IPS DF 4.7 (cell line): ENCODE measurements around the gene CRYAB.
"Not testable (repeated sequence)": the region's sequence is repeated elsewhere in the genome, so short reads cannot be mapped to it uniquely, and the experiment has no call there.

Source experiments
- DNase-seq: peaks from one replicate; pipeline ENCODE4 v3.0.0-alpha.2; 2013; ENCODE audit warnings: low spot score; ENCODE audit errors: extremely low read depth

CRYAB gene

DNA sequence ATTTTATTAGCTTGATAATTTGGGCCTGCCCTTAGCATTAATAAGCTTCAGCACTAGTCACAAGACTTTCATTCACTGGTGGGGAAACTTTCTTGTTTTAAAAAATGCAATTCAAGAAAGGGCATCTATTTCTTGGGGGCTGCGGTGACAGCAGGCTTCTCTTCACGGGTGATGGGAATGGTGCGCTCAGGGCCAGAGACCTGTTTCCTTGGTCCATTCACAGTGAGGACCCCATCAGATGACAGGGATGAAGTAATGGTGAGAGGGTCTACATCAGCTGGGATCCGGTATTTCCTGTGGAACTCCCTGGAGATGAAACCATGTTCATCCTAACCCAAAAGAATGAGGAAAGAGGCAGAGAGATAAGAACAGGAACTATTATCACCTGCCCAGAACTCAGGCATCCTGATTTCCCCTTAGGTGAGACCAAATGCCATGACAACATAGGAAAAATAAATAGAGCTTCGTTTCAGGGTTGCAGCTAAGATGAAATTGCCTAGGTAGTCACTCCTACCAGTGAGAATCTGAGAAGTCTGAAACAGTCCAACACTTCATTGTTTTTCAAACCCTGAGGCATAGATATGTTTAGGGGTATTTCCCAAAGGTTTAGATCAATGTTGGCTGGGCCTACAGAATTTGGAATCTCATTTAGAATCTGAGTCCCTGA lies 2.8 kb downstream of the CRYAB start:
- DNase-seq: no peak

DNA sequence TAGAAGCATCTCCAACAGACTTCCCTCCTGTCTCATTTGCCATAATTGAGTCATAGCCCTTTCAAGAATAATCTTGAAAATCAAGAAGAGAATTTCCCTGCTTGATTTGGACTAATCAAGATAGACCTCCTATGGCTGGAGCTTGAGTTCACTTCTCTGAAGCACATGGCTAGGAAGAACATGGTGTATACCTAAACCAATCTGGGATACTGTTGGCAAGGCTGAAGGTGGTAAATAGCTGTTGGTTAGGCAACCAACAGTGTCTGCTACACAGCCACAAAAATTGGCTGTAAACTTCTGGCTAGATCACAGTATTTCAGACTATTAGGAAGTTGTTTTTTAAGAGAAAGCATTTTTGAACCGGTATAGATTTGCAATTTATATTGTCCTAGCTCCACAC lies 4.9 kb downstream of the CRYAB start:
- DNase-seq: no peak

DNA sequence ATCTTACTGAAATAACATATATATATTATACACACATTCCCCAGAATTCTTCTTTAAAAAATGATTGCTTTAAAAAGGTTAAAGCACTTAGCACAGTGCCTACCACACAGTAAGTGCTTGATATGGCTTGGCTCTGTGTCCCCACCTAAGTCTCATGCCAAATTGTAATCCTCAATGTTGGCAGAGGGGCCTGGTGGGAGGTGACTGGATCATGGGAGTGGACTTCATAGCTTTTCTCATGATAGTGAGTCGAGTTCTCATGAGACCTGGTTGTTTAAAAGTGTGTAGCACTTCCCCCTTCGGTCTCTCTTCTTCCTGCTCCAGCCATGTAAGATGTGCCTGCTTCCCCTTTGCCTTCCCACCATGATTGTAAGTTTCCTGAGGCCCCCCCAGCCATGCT lies 6.2 kb downstream of the CRYAB start:
- DNase-seq: no peak

DNA sequence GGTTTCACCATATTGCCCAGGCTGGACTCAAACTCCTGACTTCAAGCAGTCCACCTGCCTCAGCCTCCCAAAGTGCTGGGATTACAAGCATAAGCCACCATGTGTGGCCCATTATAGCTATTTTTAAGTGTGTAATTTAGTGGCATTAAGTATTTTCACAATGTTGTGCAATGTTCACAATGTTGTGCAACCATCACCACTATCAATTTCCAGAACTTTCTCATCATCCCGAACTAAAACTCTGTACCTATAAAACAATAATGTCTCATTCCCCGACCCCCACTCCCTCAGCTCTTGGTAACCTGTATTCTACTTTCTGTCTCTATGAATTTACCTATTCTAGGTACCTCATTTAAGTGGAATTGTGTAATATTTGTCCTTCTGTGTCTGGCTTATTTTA lies 24.7 kb downstream of the CRYAB start:
- no peak for DNase-seq

DNA sequence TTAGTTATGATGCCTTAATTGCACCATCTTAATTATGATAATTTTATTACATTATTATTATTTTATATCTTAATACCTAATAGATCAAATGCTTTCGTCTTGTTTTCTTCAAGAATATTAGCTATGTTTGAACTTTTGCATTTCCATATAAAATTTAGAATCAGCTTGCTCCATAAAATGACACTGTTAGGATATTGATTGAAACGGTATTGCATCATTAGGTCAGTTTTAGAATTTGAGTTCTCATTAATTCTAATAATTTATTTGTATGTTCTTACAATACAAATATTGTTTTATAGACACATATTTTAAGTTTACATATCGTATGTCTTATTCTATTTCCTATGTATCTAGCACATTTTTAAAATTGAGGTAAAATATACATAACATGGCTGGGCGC lies 25.5 kb downstream of the CRYAB start:
- no peak for DNase-seq

DNA sequence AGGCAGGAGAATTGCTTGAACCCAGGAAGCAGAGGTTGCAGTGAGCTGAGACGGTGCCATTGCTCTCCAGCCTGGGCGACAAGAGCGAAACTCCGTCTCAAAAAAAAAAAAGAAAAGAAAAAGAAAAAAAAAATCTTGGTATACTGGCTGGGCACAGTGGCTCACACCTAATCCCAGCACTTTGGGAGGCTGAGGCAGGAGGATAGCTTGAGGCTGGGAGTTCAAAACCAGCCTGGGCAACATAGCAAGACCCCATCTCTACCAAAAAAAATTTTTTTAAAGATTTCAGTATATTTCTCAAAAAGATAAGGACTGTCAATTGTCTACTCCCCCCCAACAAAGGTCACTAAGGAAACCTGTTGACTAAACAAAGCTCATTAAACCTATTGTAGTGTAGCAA lies 26.5 kb downstream of the CRYAB start:
- DNase-seq: not testable (repeated sequence)

DNA sequence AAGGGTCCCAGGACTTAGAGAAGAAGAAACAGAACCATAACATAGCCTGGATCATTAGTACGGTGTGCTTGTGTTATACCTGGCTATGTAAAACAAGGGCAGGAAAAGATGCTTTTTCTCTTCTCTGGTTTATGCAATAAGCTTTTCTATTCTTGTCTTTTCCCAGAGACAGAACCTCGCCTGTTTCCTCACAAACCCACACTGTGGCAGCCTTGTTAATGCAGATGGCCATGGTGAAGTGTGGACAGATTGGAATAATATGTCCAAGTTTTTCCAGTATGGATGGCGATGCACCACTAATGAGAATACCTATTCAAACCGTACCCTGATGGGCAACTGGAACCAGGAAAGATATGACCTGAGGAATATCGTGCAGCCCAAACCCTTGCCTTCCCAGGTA lies 29.4 kb downstream of the CRYAB start:
- DNase-seq: no peak

DNA sequence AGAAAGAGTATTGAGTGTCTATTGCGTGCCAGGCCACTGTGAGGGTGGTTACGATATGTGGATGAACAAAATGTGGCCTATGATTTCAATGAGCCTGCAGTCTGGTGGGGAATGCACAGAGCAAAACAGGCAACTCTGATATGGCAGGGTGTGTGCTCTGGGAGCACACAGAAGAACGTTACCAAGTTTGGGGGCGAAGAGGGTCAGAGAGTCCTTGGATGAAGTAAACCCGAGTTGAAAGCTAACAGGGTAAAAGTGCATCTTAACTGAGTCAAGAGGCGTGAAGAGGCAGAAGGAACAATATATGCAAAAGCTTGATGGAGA lies 32.0 kb downstream of the CRYAB start:
- DNase-seq: no peak

DNA sequence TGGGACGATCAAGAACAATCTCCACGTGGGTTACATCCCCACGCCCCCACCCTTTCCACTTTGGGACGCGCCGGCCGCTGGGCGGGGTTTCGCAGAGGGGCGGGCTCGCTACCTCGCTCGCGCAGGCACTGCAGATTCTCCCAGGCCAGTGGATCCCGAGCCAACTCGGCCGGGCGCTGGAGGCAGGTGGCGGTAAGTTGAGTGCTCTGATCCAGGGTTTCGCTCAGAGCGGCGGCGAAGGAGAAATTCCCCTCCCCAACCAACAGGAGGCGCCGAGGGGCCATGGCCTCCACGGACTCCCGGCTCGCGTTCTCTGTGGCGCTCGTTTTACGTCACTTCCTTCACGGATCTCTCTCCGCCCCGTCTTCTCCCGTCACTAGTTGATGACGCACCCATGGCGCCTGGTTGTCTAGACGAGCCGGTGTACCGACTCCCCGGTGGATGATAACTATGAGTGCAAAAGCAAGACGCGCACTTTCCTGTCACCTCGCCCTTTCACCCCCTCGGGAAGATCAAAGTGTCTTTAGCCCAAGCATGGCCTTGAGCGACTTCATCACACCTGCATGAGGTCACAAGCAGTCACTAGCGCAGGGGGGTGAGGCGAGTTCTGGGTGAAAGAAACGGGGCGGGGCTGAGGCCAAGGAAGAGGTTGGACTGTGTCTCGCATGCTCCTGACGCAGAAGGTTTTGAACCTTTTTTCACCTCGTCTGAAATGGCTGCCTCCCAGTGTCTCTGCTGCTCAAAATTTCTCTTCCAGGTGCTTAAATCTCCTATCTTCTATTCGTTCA lies 32.5 kb downstream of the CRYAB start, which contains the start of the genes CFAP68 and FDXACB1:
Gene CFAP68 (plus strand): TSS at position 693 of the 788 bp plus-strand sequence. CDS start 20 bp downstream, at position 713.
Gene FDXACB1 (minus strand): TSS at position 317 of the 788 bp plus-strand sequence. CDS start 33 bp downstream, at position 284.
- DNase-seq: peak; percentile 93

DNA sequence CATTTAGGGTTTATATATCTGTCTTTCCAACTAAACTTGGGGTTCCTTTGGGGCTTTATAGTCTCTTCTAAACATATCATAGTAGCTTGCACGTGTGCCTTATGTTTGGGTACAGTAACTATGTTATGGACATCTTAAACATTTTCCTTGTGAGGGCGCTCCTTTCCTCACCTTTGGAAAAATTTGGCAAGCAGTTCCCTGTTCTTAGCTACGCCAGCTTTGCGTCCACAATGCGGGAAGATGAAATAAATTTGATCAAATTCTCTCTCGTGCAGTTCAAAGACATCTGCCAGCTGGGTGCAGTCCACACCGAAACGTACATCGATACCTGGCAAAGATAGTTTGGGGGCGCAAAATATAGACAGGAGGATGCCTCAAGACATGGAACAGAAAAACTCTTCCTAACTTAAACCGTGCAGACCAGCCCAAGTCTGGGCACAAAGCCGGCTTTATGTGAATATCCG lies 33.2 kb downstream of the CRYAB start:
- no peak for DNase-seq

DNA sequence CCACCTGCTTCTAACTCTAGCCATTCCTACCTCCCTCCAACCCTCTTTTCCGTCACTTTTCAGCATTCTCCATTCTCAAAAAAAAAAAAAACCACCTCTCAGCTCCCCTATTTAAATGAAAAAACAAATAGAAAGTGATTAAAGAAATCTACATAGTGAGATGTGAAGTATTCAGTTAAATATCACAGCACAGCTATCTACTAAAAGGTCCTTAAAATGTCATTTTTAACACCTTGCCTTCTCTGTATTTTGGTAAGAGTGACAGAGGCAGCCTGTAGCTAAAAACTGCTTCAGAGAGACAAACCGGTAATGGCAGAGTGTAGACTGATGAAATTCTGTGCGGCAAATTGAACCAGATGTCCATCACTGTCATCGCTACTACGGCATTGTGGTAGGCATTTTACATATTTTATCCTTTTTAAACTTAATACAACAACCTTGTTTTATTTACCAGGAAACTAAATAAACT lies 39.8 kb downstream of the CRYAB start:
- no peak for DNase-seq

DNA sequence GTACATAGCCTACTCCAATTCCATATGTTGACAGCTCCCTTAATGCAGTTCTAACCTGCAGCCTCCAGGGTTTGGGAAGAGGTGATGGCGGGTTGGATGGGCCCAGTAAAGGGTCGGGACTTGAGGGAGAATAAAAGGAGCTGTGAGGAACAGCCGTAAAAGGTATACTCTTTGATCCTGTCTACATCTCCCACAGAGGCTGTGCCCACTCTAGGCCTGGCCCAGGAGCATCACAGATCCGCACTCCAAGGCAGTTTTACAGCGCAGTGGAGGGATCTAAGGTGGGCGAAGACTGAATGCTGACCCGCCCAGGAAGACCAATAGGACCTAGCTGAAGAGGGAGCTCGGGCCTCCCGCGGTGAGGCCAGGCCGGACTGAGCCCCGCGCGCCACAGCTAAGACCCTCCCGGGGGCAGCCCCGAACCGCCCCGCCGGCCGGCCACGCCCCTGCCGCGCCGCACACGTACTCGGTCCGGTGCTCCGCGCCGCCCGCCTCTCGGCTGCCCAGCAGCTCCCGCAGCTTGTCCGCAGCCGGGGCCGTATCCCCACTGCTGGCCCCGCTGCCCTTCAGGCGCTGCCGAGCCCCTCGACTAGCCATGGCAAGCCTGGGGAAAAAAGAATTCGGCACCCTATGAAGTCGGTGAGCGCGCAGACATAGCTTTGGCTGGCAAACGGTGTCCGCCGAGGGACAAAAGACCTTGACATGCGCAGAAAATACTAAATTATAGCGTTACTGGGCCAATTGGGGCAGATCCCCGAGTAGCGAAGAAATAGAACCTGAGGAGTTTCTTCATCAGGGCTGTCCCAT lies 40.5 kb downstream of the CRYAB start, which contains the start of gene ALG9:
Gene ALG9 (minus strand): TSS at position 696 of the 807 bp plus-strand sequence. CDS start 99 bp downstream, at position 597.
- no peak for DNase-seq

DNA sequence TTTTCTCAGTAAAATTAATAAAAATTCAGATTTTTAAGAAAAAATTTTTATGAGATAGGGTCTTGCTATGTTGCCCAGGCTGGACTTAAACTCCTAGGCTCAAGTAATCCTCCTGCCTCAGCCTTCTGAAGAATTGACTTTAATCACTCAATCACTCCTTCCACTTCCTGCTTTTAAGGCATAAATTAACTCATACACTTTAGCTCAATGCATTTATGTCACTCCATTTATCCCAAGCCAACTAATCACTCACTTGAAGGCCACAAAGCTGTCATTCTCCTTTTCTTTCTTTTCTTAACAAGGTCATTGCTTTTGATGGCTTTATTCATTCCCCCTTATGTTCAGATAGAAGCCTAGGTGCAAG lies 41.1 kb downstream of the CRYAB start:
- no peak for DNase-seq

DNA sequence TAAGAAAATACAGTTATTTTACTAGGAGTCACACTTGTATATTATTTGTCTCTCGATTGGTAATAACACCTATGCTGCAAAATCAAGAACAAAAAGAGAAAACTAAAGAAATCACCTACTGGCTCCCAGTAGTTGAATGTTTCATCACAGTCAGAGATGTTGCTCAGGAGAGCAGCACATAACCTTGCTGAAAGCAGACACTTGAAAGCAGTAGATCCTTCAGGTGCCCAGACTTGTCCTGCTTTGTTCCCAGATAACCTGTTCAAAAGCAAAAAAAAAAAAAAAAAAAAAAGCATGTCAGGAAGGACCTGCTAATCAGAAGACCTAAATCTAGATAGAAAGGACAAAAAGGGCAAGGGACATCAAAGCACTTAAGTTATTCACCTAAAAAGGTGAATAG lies 41.5 kb downstream of the CRYAB start:
- DNase-seq: no peak

DNA sequence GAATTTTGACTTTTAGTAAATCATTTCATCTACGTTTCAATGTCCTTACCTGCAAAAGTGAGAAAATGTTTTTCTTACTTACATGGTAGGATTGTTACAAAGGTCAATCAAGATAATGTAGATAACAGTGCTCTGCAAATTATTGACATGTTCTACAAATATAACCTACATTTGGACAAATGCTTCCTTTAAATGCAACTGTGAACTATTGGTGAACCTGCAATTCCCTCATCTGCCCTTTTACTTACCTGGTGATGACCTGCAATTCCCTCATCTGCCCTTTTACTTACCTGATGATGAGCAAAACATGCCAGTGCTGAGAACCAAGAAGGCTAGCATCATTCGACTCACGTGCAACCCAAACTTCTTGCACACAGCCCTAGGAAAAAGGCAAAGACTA lies 51.3 kb downstream of the CRYAB start:
- DNase-seq: no peak
